GM15510 (cell line): ENCODE data around the gene FGD5.

Source experiments
- POLR2A ChIP-seq: IDR thresholded peaks from 3 replicates; pipeline ENCODE4 v1.6.1; 2011; ENCODE audit warnings: borderline replicate concordance; ENCODE audit not compliant: insufficient read length; ENCODE audit errors: extremely low read depth

The FGD5 gene

GRCh38 chr3:14796403-14797077, 22.2 kb upstream of the FGD5 start:
- TF ChIP-seq POLR2A = no peak

- no peak for TF ChIP-seq POLR2A
Measured at GRCh38 chr3:14797731-14798130, 21.0 kb upstream of the FGD5 start.

- TF ChIP-seq POLR2A = no peak
Measured at GRCh38 chr3:14798231-14798630, 20.5 kb upstream of the FGD5 start.

- no peak for TF ChIP-seq POLR2A
Measured at GRCh38 chr3:14799146-14799545, 19.6 kb upstream of the FGD5 start.

GRCh38 chr3:14801031-14801430, 17.7 kb upstream of the FGD5 start:
- no peak for TF ChIP-seq POLR2A

- no peak for TF ChIP-seq POLR2A
Measured at GRCh38 chr3:14801668-14802380, 16.9 kb upstream of the FGD5 start.

GRCh38 chr3:14802381-14802731, 16.4 kb upstream of the FGD5 start:
- TF ChIP-seq POLR2A = no peak

GRCh38 chr3:14803101-14803980, 15.4 kb upstream of the FGD5 start:
- TF ChIP-seq POLR2A = no peak

GRCh38 chr3:14803981-14804834, 14.6 kb upstream of the FGD5 start:
- TF ChIP-seq POLR2A = no peak

- no peak for TF ChIP-seq POLR2A
Measured at GRCh38 chr3:14804835-14805780, 13.7 kb upstream of the FGD5 start.

GRCh38 chr3:14805961-14806537, 12.7 kb upstream of the FGD5 start:
- no peak for TF ChIP-seq POLR2A

GRCh38 chr3:14806641-14807263, 12.0 kb upstream of the FGD5 start:
- no peak for TF ChIP-seq POLR2A

GRCh38 chr3:14808025-14808424, 10.7 kb upstream of the FGD5 start:
- TF ChIP-seq POLR2A = no peak
